Measurements from ENCODE around the gene WIPF2.
A peak's percentile ranks its signal among the peaks of the same experiment; 100 is the strongest.

WIPF2 gene

GRCh38 chr17:40218740-40219593 lies at the start of gene WIPF2:
TSS of gene WIPF2 (plus strand) at chr17:40219304. CDS start at chr17:40256460, 37,156 bp downstream.
- peak; percentile 98 for DNase-seq

- no peak for DNase-seq
These were observed 48.8 kb upstream of the WIPF2 start for GRCh38 chr17:40170325-40170724.

- DNase-seq: no peak
These were observed 47.4 kb upstream of the WIPF2 start for GRCh38 chr17:40171750-40172149.

GRCh38 chr17:40173091-40173777 lies 45.9 kb upstream of the WIPF2 start:
- no peak for DNase-seq

- DNase-seq: no peak
These were observed 45.3 kb upstream of the WIPF2 start for GRCh38 chr17:40173778-40174135.

GRCh38 chr17:40174514-40174913 lies 44.6 kb upstream of the WIPF2 start:
- no peak for DNase-seq

- DNase-seq: no peak
These were observed 43.0 kb upstream of the WIPF2 start for GRCh38 chr17:40175928-40176753.

- peak; percentile 39 for DNase-seq
These were observed 42.4 kb upstream of the WIPF2 start for GRCh38 chr17:40176754-40177110.

- peak; percentile 70 for DNase-seq
These were observed 41.7 kb upstream of the WIPF2 start, which contains the start of gene RAPGEFL1 for GRCh38 chr17:40177275-40177874. TSS of gene RAPGEFL1 (plus strand) at chr17:40177470. CDS start at chr17:40177862, 392 bp downstream.

- DNase-seq: no peak
These were observed 41.0 kb upstream of the WIPF2 start for GRCh38 chr17:40178021-40178601.

- DNase-seq: no peak
These were observed 40.4 kb upstream of the WIPF2 start for GRCh38 chr17:40178660-40179059.

- no peak for DNase-seq
These were observed 39.0 kb upstream of the WIPF2 start for GRCh38 chr17:40179923-40180659.

GRCh38 chr17:40180694-40181093 lies 38.4 kb upstream of the WIPF2 start:
- no peak for DNase-seq

- no peak for DNase-seq
These were observed 37.9 kb upstream of the WIPF2 start for GRCh38 chr17:40181205-40181604.

- DNase-seq: no peak
These were observed 36.5 kb upstream of the WIPF2 start for GRCh38 chr17:40182606-40183005.

- DNase-seq: no peak
These were observed 31.9 kb upstream of the WIPF2 start for GRCh38 chr17:40187238-40187637.

GRCh38 chr17:40188694-40189093 lies 30.4 kb upstream of the WIPF2 start:
- no peak for DNase-seq

- no peak for DNase-seq
These were observed 28.7 kb upstream of the WIPF2 start for GRCh38 chr17:40190197-40191021.

GRCh38 chr17:40191237-40192208 lies 27.6 kb upstream of the WIPF2 start:
- DNase-seq: no peak

- DNase-seq: no peak
These were observed 26.1 kb upstream of the WIPF2 start for GRCh38 chr17:40192961-40193360.

All from NCI-H146 (cell line).